ENCODE measurements around the gene STX5. TPM values are rescaled to one million over a fixed set of nuclear protein-coding genes. Genes with fewer than 3 reads are reported as not detected.

Gene STX5
- total and polyA plus RNA-seq, 9 of the 15 experiments (the other 6 are each of a cell fraction or from before 2014, with no cell fraction given): 2.8 to 28.6 (median 23.7) TPM

GRCh38 chr11:62771144-62772021 lies 60.5 kb downstream of the STX5 start, which contains the start of gene TAF6L (continued):
- peak; percentile 15; the same call in 1 of the 2 replicates for TF ChIP-seq ZBTB9 (CRISPR knock-in tag; IDR thresholded peaks at IDR 0.05)
- peak; percentile 86 to 88 for TF ChIP-seq E2F6 (IDR thresholded peaks at IDR 0.05; ENCODE audit: borderline replicate concordance in 1 of 2, extremely low read depth in 1 of 2, insufficient read depth in 1 of 2, insufficient read length in 1 of 2, low read depth in 1 of 2, low read length in 1 of 2, poor library complexity in 1 of 2, severe bottlenecking in 1 of 2)
- no peak for TF ChIP-seq HNRNPLL (IDR thresholded peaks at IDR 0.05; ENCODE audit: low read depth, low read length, poor library complexity, severe bottlenecking)
- TF ChIP-seq KDM2B (CRISPR knock-in tag; IDR thresholded peaks at IDR 0.05): no peak
- no peak for TF ChIP-seq ZNF644 (tag; IDR thresholded peaks at IDR 0.05; ENCODE audit: low read depth)
- TF ChIP-seq ETS1 (conservative IDR thresholded peaks at IDR 0.05; ENCODE audit: control insufficient read depth, low read depth, low read length): peak; percentile 63; the same call in 1 of the 2 replicates
- no peak for TF ChIP-seq ZNF551 (CRISPR knock-in tag; IDR thresholded peaks at IDR 0.05)
- TF ChIP-seq FOXP4 (CRISPR knock-in tag; IDR thresholded peaks at IDR 0.05; ENCODE audit: borderline replicate concordance): no peak
- no peak for TF ChIP-seq HES1 (IDR thresholded peaks at IDR 0.05; ENCODE audit: low read depth)
- no peak for TF ChIP-seq CBX2 (IDR thresholded peaks at IDR 0.05; ENCODE audit: insufficient read depth, low read length, poor library complexity, severe bottlenecking)
- TF ChIP-seq ZNF740 (CRISPR knock-in tag; IDR thresholded peaks at IDR 0.05): peak; percentile 95
- TF ChIP-seq ZNF740 (tag; IDR thresholded peaks at IDR 0.05): peak in 1 of 2 experiments; percentile 87; a peak in 2 of 4 replicates
- TF ChIP-seq MAX (CRISPR knock-in tag; IDR thresholded peaks at IDR 0.05): peak; percentile 81
- no peak for TF ChIP-seq HNRNPL (IDR thresholded peaks at IDR 0.05; ENCODE audit: low read depth, low read length)
- no peak; the same call in 1 of the 2 replicates for TF ChIP-seq LEF1 (IDR thresholded peaks at IDR 0.05)
- no peak for TF ChIP-seq HMBOX1 (IDR thresholded peaks at IDR 0.05)

All from K562 (cell line).